H1 (cell line): ENCODE data around the gene ZNF219. TPM values are rescaled to one million over a fixed set of nuclear protein-coding genes. Genes with fewer than 3 reads are reported as not detected.

Source experiments
- CBX5 ChIP-seq: fragments of 300-800, 300-1000 bp; sonication (generic); IDR thresholded peaks from 2 replicates; pipeline ENCODE4 v1.7.1; 2016; ENCODE audit warnings: antibody characterized with exemption, low read length, low read depth
- CBX8 ChIP-seq: fragments of 300-800, 300-1000 bp; sonication (generic); IDR thresholded peaks from 2 replicates; pipeline ENCODE4 v1.7.1; 2016; ENCODE audit warnings: low read depth, low read length, borderline replicate concordance
- CEBPB ChIP-seq: IDR thresholded peaks from 2 replicates; pipeline ENCODE4 v1.6.1; 2012; ENCODE audit warnings: low read depth, low read length
- CHD1 ChIP-seq: IDR thresholded peaks from 2 replicates; pipeline ENCODE4 v1.6.1; 2012; ENCODE audit warnings: low read depth, low read length, improper control_type of control experiment
- CHD2 ChIP-seq: IDR thresholded peaks from 2 replicates; pipeline ENCODE4 v1.6.1; 2012; ENCODE audit warnings: low read length, improper control_type of control experiment
- CTBP2 ChIP-seq: IDR thresholded peaks from 2 replicates; pipeline ENCODE4 v1.7.0; 2011; ENCODE audit warnings: borderline replicate concordance, mild to moderate bottlenecking, moderate library complexity, mixed read lengths, low read length; ENCODE audit not compliant: insufficient read depth, insufficient read length
- EP300 ChIP-seq, 2 experiments: IDR thresholded peaks; 1 replicate in 1 of 2; 2 replicates in 1 of 2; pipeline ENCODE4 v1.6.1; 2011 to 2012; ENCODE audit warnings: low read depth in 2 of 2, low read length in 2 of 2, mild to moderate bottlenecking in 2 of 2, borderline replicate concordance in 1 of 2, inconsistent platforms in 1 of 2, moderate library complexity in 1 of 2
- GABPA ChIP-seq: IDR thresholded peaks from 2 replicates; pipeline ENCODE4 v1.6.1; 2011; ENCODE audit warnings: mild to moderate bottlenecking, low read length, moderate library complexity, borderline replicate concordance; ENCODE audit not compliant: insufficient read depth
- JUN ChIP-seq: IDR thresholded peaks from 2 replicates; pipeline ENCODE4 v1.6.1; 2011; ENCODE audit warnings: low read depth, mild to moderate bottlenecking, improper control_type of control experiment, low read length
- JUND ChIP-seq: IDR thresholded peaks from 2 replicates; pipeline ENCODE4 v1.6.1; 2011; ENCODE audit warnings: mild to moderate bottlenecking, improper control_type of control experiment, low read length
- NANOG ChIP-seq: IDR thresholded peaks from 2 replicates; pipeline ENCODE4 v1.6.1; 2011; ENCODE audit warnings: low read length, low read depth, mild to moderate bottlenecking, inconsistent platforms; ENCODE audit not compliant: insufficient read depth, poor library complexity, severe bottlenecking
- NRF1 ChIP-seq: IDR thresholded peaks from 2 replicates; pipeline ENCODE4 v1.6.1; 2011; ENCODE audit warnings: mild to moderate bottlenecking, low read depth, low read length, improper control_type of control experiment
- POLR2A ChIP-seq, 2 experiments: IDR thresholded peaks; 1 replicate in 1 of 2; 2 replicates in 1 of 2; pipeline ENCODE4 v1.6.1; 2011; ENCODE audit warnings: low read depth in 2 of 2, low read length in 2 of 2, mild to moderate bottlenecking in 2 of 2; ENCODE audit errors: control extremely low read depth in 1 of 2
- POLR2AphosphoS5 ChIP-seq: IDR thresholded peaks from 2 replicates; pipeline ENCODE4 v1.6.1; 2011; ENCODE audit warnings: low read depth, low read length
- RAD21 ChIP-seq, 2 experiments: IDR thresholded peaks in 1 of 2; conservative IDR thresholded peaks in 1 of 2; 2 replicates each; pipeline ENCODE4 v1.6.1; 2011; ENCODE audit warnings: low read depth in 2 of 2, low read length in 2 of 2, improper control_type of control experiment in 1 of 2, inconsistent platforms in 1 of 2, mild to moderate bottlenecking in 1 of 2, moderate library complexity in 1 of 2
- RBBP5 ChIP-seq: IDR thresholded peaks from 2 replicates; pipeline ENCODE4 v1.7.1; 2012; ENCODE audit warnings: low read depth, mild to moderate bottlenecking, inconsistent platforms, low read length, moderate library complexity, borderline replicate concordance
- RNF2 ChIP-seq: fragments of 200-900, 300-1000 bp; sonication (generic); IDR thresholded peaks from 2 replicates; pipeline ENCODE4 v1.7.1; 2016; ENCODE audit warnings: borderline replicate concordance, low read depth, mild to moderate bottlenecking, antibody characterized with exemption, low read length; ENCODE audit not compliant: poor library complexity, severe bottlenecking; ENCODE audit errors: missing control alignments
- SP1 ChIP-seq: IDR thresholded peaks from 2 replicates; pipeline ENCODE4 v1.6.1; 2011; ENCODE audit warnings: low read depth, low read length
- SRF ChIP-seq: IDR thresholded peaks from 2 replicates; pipeline ENCODE4 v1.6.1; 2011; ENCODE audit warnings: mild to moderate bottlenecking, low read depth, low read length, moderate library complexity
- TAF7 ChIP-seq: optimal IDR thresholded peaks from 2 replicates; pipeline ENCODE3; 2011; ENCODE audit warnings: low read depth, mild to moderate bottlenecking, inconsistent platforms, low read length, moderate library complexity, borderline replicate concordance
- TBP ChIP-seq: IDR thresholded peaks from 2 replicates; pipeline ENCODE4 v1.6.1; 2011; ENCODE audit warnings: low read depth, low read length, improper control_type of control experiment
- YY1 ChIP-seq: IDR thresholded peaks from 2 replicates; pipeline ENCODE4 v1.6.1; 2011; ENCODE audit warnings: low read depth, mild to moderate bottlenecking, low read length
- polyA plus RNA-seq, 7 experiments: library from polyadenylated mRNA; depleted of rRNA in 3 of 7; stranded (reverse) in 5 of 7; unstranded in 2 of 7; fragments of >200 nt in 5 of 7; fragments of 200-250 nt in 2 of 7; gene quantifications; 1 replicate in 5 of 7; 2 replicates in 1 of 7; 4 replicates in 1 of 7; pipeline versions ENCODE4 v1.2.1 to v1.2.3, GENCODE V29; 2011 to 2013; ENCODE audit warnings: missing spikeins in 2 of 7, mixed read lengths in 2 of 7
- total RNA-seq: library from RNA; stranded (reverse); fragmentation: NEBNext Ultra II Directional; extraction: Animal tissue kit (Norgen Biotek cat#: 25700); gene quantifications from 2 replicates; pipeline ENCODE4 v1.2.1, GENCODE V29; 2021
- TF ChIP-seq, protein P1 (sequence below): IDR thresholded peaks from 2 replicates; pipeline ENCODE4 v1.6.1; 2012; ENCODE audit warnings: inconsistent platforms

Gene ZNF219
- total and polyA plus RNA-seq, 2 of the 8 experiments (the other 6 are each of a cell fraction or from before 2014, with no cell fraction given) = 113 to 160 TPM

DNA sequence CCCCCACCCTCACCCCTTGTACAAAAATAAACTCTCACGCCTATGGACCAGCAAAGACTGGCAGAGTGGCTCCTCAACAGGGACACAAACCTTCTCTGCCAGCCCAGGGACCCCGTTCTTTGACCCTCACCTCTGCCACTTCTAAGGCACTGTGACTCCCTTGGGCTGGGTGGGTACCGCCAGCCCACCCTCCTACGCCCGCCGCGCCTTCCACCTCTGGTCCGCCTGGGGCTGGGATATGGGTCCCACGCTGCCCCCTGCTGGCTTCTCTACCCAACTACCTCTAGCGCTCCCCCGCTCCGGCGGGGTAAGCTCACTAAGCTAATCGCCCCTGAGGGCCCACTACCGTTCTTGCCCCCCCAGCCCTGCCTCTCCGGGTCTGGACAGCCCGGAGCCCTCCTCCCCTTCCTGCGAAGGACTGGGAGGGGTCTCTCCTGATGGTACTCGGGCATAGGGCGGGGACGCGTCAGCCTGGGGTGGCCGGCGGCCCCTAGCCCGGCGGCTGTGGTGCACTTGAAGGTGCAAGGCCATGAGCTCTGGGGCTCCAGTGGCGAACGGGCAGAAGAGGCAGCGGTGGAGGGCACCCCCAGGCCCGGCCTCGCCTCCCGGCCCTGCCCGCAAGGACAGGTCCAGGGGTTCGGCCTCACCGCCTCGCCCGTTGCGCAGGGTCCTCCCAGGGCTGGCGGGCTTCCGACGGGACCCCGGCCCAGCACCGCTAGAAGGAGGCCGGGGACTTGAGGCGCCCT lies 8.1 kb downstream of the ZNF219 start (continued):
- TF ChIP-seq RBBP5 = no peak
- no peak for TF ChIP-seq CBX8
- TF ChIP-seq CHD1 = no peak
- TF ChIP-seq EP300 (IDR thresholded peaks at IDR 0.05; ENCODE audit: borderline replicate concordance in 1 of 2, low read depth in 2 of 2, low read length in 2 of 2) = no peak
- TF ChIP-seq CTBP2 = no peak
- no peak for TF ChIP-seq SRF
- TF ChIP-seq JUN = no peak
- TF ChIP-seq POLR2AphosphoS5 = peak; percentile 83; the same call in 1 of the 2 replicates
- no peak for TF ChIP-seq RNF2
- no peak for TF ChIP-seq NRF1
- TF ChIP-seq, protein P1, sequence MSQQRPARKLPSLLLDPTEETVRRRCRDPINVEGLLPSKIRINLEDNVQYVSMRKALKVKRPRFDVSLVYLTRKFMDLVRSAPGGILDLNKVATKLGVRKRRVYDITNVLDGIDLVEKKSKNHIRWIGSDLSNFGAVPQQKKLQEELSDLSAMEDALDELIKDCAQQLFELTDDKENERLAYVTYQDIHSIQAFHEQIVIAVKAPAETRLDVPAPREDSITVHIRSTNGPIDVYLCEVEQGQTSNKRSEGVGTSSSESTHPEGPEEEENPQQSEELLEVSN = no peak
- no peak for TF ChIP-seq GABPA
- 0 out of 2 replicates have a peak, but pooled peaks have one; percentile 18 for TF ChIP-seq YY1
- no peak for TF ChIP-seq TBP
- TF ChIP-seq SP1 = no peak
- TF ChIP-seq POLR2A (IDR thresholded peaks at IDR 0.05; ENCODE audit: control extremely low read depth in 1 of 2, low read depth in 2 of 2, low read length in 2 of 2) = peak; percentile 62 to 71
- TF ChIP-seq RAD21 (IDR thresholded peaks at IDR 0.05 in 1 of 2, conservative IDR thresholded peaks at IDR 0.05 in 1 of 2; ENCODE audit: low read depth in 2 of 2, low read length in 2 of 2) = peak; percentile 42 to 57
- no peak for TF ChIP-seq CBX5
- no peak for TF ChIP-seq JUND
- TF ChIP-seq CEBPB = no peak
- TF ChIP-seq TAF7 = peak; percentile 48
- TF ChIP-seq CHD2 = no peak
- no peak for TF ChIP-seq NANOG
